ENCODE data around the gene MORC1.

The MORC1 gene

DNA sequence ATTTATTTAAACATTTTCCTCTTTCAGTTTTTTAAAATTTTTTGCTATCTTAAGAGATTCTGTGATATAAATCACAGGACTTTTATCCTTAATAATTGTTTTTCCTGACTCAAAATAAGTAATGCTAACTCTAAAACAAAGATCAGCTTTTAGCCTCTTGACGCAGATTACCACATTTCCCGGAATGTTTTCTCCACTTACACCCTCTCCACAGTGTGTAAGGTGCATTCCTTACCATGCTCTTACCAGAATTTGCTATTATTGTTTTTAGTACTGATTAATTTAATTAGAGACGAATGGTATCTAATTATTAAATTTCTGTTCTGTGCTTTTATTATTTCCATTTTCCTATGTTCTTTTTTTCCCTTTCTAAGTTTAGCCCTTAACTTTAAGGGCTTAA lies 199.1 kb downstream of the MORC1 start:
- Histone ChIP-seq H3K36me3 (ENCODE audit: insufficient read depth, low read length) (no peaks in the 10 kb centered on the region), H3K9ac (ENCODE audit: low read length) (no peak overlapping the region), H3K27ac (ENCODE audit: low read depth, low read length) (no peak overlapping the region), H3K4me3 (ENCODE audit: low read depth in 1 of 2, low read length in 2 of 2) (no peak overlapping the region), H3K4me1 (ENCODE audit: insufficient read depth, low read length) (no peaks in the 10 kb centered on the region), H3K27me3 (ENCODE audit: control insufficient read depth in 1 of 2, insufficient read depth in 2 of 2, low read length in 2 of 2) (no peaks in the 10 kb centered on the region), H3K9me3 (ENCODE audit: low read length) (no peaks in the 10 kb centered on the region)

DNA sequence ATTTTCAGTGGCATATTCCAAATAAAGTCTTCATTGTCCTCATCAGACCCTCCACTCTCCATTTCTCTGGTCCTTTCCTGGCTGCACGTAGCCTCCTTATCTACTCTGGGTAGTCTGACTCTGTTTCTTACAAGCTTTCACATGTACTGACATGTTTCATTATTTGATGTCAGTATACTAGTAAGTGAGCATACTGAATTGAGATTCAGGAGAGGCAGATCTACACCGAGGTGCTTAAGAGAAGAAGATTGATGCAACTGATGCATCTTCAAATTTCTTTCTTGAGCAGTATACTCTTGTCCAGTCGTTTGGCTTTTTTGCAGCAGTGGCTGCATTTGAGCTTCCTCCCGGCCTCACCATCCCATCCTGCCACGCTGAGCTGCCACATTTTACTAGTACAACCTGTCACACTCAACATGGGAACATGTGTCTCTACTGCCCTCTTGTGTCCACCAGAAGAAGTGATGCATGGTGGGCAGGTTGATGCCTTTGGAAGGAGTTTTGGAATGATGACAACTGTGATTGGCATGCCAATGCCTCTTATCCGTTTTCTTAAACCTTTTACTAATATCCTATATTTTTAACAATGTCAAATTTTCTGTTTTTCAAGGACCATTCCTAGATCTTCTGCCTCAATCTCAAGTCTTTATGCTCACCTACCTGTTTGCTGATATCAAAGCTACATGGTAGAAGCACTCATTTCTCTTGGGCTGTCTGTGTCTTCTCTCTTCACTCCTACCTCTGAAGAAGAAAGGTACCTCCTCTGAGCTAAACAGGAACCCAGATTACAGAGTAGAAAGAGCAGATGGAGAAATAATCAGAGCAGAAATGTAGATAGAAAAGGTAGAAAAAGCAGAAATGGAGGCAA lies 202.9 kb downstream of the MORC1 start:
- Histone ChIP-seq H3K4me3 (ENCODE audit: low read depth in 1 of 2, low read length in 2 of 2) (no peak overlapping the region), H3K9me3 (ENCODE audit: low read length) (no peaks in the 10 kb centered on the region)

DNA sequence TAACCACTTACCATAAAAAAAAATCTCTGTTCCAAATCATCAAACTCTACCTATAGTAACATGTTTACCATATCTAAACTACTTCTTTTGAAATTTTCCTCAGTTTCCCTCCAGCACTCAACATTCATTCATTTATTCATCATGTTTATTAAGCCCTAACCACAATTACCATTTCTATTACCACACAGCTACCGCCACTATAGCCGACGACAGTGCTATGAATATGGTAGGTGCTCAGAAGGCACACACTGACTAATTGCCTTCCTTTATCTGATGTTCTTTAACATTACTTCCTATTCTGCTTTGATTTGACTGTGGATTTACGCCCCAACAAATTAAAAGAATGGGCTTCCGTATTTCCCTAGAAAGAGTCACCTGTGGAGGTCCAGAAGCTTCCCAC lies 208.1 kb downstream of the MORC1 start:
- Histone ChIP-seq H3K27ac (ENCODE audit: low read depth, low read length) (no peak overlapping the region), H3K27me3 (ENCODE audit: control insufficient read depth in 1 of 2, insufficient read depth in 2 of 2, low read length in 2 of 2) (no peaks in the 10 kb centered on the region), H3K36me3 (ENCODE audit: insufficient read depth, low read length) (no peaks in the 10 kb centered on the region), H3K4me3 (ENCODE audit: low read depth in 1 of 2, low read length in 2 of 2) (no peak overlapping the region), H3K4me1 (ENCODE audit: insufficient read depth, low read length) (no peaks in the 10 kb centered on the region), H3K9me3 (ENCODE audit: low read length) (no peaks in the 10 kb centered on the region), H3K9ac (ENCODE audit: low read length) (no peak overlapping the region)

More for the DNA sequence above, 202.9 kb downstream of the MORC1 start:
- Histone ChIP-seq H3K36me3 (ENCODE audit: insufficient read depth, low read length) (no peaks in the 10 kb centered on the region), H3K9ac (ENCODE audit: low read length) (no peak overlapping the region), H3K27me3 (ENCODE audit: control insufficient read depth in 1 of 2, insufficient read depth in 2 of 2, low read length in 2 of 2) (no peaks in the 10 kb centered on the region), H3K27ac (ENCODE audit: low read depth, low read length) (no peak overlapping the region), H3K4me1 (ENCODE audit: insufficient read depth, low read length) (no peaks in the 10 kb centered on the region)

Measured in muscle layer of colon (tissue), 2 donors.